KOPT-K1 (cell line): ENCODE data around the gene RARG.
"Not testable (repeated sequence)": the region's sequence is repeated elsewhere in the genome, so short reads cannot be mapped to it uniquely, and the experiment has no call there.

Experiments
- H3K27ac ChIP-seq: fragments of 200-600 bp; sonication (generic); 2 replicates; pipeline ENCODE4 v1.5.1; 2016; ENCODE audit warnings: antibody characterized with exemption, mild to moderate bottlenecking, low read depth, low read length; ENCODE audit not compliant: poor library complexity, severe bottlenecking
- H3K36me3 ChIP-seq: fragments of 200-600 bp; sonication (generic); 2 replicates; pipeline ENCODE4 v1.5.1; 2017; ENCODE audit warnings: antibody characterized with exemption, mild to moderate bottlenecking, low read length, moderate library complexity; ENCODE audit not compliant: insufficient read depth
- H3K9me3 ChIP-seq: fragments of 200-600 bp; sonication (generic); 2 replicates; pipeline ENCODE4 v1.5.1; 2017; ENCODE audit warnings: antibody characterized with exemption, low read length, mild to moderate bottlenecking; ENCODE audit not compliant: insufficient read depth, poor library complexity, severe bottlenecking

Gene RARG

DNA sequence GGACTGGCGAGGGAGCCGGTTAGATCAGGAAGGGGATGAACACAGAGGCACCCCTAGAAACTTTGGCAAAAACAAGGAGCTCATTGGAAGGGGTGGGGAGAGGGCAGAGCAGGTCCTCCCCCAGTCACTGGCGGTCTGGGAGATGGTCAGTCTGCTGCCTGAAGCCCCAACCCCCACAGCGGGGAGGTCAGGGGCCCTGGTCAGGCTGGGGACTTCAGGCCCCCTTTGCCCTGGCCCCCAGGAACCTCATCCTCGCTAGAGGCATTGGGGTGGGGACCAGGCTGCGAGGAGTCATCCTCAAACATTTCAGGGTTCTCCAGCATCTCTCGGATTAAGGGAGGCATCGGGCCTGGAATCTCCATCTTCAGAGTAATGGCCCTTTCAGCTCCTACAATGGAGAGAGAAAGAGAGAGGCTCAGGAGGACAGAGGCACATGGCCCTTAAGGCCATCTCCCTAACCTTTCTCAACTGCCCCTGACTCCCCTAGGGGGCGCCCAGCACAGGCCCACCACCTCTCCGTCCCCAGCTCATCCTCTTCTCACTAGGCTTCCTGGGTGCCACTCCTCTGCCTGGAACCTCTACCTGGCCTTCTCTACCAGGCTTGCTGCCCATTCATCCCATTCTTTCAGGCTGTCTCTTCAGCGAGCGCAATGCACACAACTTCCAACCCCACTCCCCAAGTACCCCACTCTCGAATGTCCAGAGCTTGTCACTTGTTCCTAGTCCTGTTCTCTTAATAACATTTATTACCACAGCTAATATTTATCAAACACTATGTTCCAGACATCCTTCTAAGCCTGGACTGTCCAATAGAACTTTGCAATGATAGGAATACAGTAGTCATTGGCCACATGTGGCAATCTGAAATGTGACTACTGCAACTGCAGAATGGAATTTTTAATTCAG, 20.3 kb downstream of the RARG start:
- Histone ChIP-seq H3K27ac (no peak overlapping the region), H3K36me3 (no peaks in the 10 kb centered on the region), H3K9me3 (no peaks in the 10 kb centered on the region)

DNA sequence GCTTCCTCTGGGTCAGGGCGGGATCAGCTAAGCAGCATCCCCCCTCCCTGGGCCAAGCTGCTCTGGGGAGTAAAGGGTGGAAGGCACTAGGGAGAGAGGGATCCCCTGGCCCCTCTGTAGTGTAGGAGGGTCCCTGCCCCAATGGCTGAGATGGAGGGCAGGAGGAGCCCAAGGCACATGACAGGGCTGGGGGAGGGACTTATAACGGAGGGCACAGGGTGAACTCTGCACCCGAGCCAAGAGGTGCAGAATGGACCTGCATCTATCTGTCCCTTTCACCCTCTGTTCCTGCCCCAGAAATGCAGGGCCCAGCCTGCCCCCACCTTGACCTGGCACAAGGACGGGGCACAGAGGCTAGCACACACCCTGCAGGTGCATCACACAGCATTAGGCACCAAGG, 21.2 kb downstream of the RARG start:
- no peaks in the 10 kb centered on the region for H3K36me3 ChIP-seq
- no peaks in the 10 kb centered on the region for H3K9me3 ChIP-seq
- H3K27ac ChIP-seq, result no peak overlapping the region

DNA sequence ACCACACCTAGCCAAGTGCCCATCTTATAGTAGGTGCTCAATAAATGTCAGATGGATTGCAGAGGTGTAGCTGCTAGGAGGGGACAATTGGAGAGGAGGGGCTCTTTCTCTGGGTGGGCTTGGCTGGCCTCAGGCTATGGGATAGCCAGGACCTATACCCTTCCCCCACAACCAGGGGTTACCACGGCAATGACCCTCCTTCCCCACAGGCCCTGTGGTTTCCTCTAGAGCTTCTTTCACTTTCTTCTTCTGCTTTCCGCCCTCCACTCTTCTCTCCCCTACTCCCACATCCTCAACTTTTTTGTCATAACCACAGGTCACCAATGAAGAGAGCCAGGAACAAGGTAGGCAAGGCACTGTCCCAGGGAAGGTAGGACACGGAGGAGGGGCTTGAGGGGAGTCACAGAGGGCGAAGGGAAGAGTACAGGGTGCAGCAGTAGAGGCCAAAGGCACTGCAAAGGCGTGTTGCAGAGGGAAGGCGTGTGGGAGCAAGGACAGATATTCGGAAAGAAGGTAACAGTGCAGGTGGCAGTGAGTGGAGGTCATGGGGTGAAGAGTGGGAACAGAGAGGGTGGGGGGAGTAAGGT, 23.0 kb downstream of the RARG start:
- no peaks in the 10 kb centered on the region for H3K36me3 ChIP-seq
- H3K9me3 ChIP-seq, result no peaks in the 10 kb centered on the region
- H3K27ac ChIP-seq, result peak overlapping the region; percentile 58

DNA sequence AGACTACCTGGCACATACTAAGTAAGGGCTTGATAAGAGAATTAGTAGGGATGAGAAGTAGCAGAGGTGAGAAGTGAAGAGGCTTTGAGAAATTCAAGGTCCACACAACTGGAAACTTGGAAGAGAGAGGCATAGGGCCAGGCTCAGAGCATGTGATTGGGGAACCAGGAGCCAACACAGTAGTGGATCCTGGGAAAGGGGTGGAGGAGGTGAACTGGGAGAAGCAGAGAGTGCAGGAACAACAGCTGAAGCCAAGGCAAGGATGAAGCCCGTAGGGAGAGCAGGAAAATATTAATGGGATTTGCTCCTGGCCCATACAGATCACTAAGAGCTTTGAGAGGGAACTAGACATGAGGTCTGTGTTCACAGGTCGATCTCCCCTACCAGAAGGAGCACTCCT, 23.6 kb downstream of the RARG start:
- Histone ChIP-seq H3K9me3 (no peaks in the 10 kb centered on the region), H3K27ac (peak overlapping the region; percentile 58), H3K36me3 (no peaks in the 10 kb centered on the region)

DNA sequence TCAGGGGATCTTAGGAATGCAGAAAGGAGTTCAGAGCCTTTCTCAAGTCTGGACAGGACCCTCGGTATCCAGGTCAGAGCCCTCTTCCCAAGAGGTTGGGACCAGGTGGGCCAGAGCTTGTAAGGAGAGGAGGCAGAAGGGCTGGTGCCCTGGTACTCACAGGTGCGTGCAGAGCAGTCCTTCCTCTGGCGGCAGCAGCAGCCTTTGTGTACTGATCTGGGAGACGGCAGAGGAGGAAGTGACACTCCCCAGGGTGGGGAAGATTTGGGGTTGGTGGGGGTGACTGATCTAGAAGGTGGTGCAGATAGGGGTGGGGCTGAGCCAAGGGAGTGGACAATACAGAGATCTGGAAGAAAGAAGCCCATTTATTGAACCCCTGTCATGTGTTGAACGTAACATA, 25.0 kb downstream of the RARG start, which contains the start of gene ITGB7:
Gene ITGB7, minus strand, starts transcription at position 210 of the 400 bp plus-strand sequence. CDS start 6,808 bp downstream, outside the sequence.
- Histone ChIP-seq H3K27ac (peak within 1 kb of the TSS; percentile 15), H3K9me3 (no peaks in the 10 kb centered on the region), H3K36me3 (no peaks in the 10 kb centered on the region)

DNA sequence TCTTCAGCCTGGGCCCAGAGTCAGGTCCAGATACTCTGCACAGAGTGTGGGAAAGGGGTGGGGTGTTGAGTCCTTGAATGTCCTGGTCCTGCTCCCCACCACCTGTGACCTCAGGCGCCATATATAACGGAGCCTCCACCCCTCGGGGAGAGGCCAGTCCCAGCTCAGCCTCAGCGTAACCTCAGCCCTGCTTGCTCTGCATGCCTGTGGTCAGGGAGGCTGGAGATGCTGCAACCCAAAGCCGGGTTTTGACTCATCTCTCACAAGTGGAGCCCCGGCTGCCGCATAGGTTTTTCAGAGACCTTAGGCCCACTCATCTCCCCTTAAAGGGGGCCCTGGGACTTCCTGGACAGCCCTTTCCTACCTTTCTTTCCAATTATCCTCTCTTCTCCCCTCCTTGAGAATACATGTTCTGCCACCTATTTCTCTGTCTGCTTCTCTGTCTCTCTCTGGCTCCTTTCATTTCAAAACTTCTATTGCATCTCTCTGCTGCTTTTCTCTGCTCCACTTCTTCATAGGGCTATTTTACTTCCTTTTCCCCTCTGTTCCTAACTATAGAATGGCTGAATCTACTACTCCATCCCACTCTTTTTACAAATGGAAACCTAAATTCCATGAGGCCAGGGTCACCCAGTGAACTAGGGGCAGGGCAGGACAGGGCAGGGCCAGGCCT, 26.1 kb downstream of the RARG start:
- Histone ChIP-seq H3K27ac (no peak overlapping the region), H3K9me3 (no peaks in the 10 kb centered on the region), H3K36me3 (no peaks in the 10 kb centered on the region)

DNA sequence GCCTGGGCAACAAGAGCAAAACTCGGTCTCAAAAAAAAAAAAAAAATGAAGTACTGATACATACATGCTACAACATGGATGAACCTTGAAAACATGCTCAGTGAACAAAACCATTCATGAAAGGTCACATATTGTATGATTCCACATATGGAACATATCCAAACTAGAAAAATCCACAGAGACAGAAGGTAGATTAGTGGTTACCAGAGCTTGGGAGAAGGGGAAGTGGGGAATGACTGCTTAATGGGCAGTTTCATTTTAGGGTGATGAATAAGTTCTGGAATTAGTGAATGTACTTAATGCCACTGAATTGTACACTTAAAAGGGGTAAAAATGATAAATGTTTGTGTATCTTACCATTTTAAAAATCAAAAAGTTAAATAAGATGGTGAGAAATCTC, 27.7 kb downstream of the RARG start:
- no peak overlapping the region for H3K27ac ChIP-seq
- H3K9me3 ChIP-seq, result no peaks in the 10 kb centered on the region
- no peaks in the 10 kb centered on the region for H3K36me3 ChIP-seq

DNA sequence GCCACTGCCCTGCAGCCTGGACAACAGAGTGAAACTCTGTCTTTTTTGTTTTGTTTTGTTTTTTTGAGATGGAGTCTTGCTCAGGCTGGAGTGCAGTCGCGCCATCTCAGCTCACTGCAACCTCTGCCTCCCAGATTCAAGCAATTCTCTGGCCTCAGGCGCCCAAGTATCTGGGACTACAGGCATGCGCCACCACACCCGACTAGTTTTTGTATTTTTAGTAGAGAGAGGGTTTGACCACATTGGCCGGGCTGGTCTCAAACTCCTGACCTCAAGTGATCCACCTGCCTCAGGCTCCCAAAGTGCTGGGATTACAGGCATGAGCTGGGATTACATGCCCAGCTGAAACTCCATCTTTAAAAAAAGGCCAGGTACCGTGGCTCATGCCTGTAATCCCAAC, 29.7 kb downstream of the RARG start:
- not testable (repeated sequence) for H3K36me3 ChIP-seq, H3K9me3 ChIP-seq, H3K27ac ChIP-seq

DNA sequence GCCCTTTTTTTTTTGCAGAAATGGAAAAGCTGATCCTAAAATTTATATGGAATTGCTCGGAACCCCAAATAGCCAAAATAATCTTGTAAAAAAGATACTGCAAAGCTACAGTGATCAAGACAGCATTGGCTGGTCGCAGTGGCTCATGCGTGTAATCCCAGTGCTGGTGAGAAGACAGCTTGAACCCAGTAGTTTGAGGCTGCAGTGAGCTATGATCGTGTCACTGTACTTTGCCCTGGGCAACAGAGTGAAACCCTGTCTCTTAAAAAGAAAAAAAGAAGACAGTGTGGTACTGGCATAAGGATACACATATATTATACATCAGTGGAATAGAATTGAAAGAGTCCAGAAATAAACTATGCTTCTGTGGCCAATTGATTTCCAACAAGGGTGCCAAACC, 30.4 kb downstream of the RARG start:
- Histone ChIP-seq H3K36me3 (no peaks in the 10 kb centered on the region), H3K9me3 (no peaks in the 10 kb centered on the region), H3K27ac (no peak overlapping the region)

DNA sequence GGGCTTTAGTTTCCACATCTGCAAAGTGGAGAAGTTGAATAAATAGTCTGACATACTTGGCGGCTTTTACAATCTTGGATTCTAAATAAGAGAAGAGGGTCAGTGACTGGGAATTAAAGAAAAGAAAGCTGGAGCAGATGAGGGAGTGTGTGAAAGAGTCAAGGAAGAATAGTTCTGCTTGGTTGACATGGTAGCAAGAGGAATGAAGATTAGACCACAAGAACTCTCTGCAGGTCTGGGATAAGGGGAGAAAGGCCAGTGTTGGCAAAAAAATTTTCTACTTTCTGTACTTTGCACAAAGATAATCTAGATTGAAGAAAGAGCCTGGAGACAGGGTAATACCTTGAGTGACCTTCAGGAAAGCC, 30.9 kb downstream of the RARG start:
- H3K36me3 ChIP-seq, result no peaks in the 10 kb centered on the region
- peak overlapping the region; percentile 0 for H3K27ac ChIP-seq
- no peaks in the 10 kb centered on the region for H3K9me3 ChIP-seq

DNA sequence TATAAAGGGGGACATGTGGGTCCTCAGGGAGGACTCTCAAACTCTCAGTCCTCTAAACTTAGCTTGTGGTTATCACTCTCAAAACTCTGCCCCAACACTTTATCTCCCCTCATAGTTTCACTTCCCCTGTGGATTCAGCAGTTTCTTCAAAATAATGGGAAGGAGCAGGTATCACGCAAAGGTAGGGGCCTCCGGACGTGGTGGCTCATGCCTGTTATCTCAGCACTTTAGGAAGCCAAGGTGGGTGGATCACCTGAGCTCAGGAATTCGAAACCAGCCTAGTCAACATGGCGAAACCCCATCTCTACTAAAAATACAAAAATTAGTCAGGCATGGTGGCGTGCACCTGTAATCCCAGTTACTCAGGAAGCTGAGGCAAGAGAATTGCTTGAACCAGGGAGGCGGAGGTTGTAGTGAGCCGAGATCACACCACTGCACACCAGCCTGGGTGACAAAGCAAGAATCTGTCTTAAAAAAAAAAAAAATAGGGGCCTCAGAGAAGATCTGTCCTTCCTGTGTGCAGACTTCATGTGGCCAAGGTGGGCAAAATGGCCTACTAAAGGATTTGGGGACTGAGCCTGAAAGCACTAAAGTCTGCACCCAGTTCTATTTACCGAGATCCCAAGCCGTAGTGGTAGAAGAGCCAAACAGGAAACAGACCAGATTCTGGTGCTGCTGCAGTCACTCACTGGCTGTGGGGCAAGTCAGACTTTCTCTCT, 31.4 kb downstream of the RARG start:
- Histone ChIP-seq H3K36me3 (no peaks in the 10 kb centered on the region), H3K27ac (peak overlapping the region; percentile 0), H3K9me3 (no peaks in the 10 kb centered on the region)

DNA sequence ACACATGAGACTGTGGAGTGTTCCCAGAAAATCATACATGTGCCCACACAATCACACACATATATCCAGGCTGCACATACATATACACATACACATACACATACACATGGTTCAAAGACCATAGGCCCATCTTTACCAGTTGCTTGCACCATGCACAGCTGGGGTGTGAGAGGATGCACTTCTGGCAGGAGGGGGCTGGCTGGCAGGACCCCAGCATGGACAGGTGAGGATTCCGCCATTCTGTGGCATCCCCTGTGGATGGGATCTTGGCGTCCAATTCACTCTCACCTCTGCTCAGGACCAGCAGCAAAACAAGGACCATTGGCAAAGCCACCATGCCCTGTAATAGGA, 31.9 kb downstream of the RARG start:
- Histone ChIP-seq H3K9me3 (no peaks in the 10 kb centered on the region), H3K27ac (peak overlapping the region; percentile 0), H3K36me3 (no peaks in the 10 kb centered on the region)

DNA sequence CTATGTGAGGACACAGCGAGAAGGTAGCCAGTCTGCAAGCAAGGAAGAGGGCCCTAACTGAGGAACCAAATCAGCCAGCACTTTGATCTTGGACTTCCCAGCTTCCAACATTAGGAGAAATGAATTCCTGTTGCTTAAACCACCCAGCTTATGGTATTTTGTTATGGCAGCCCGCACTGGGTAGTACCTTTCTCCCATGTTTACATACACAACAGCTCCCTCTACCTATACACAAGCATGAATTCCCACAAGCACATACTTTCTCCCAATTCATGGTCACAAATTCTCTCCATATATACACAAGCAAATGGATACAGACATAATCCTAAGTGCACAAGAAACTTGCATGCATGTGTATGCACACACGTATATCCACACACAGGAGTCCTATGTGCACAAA, 32.3 kb downstream of the RARG start:
- no peaks in the 10 kb centered on the region for H3K36me3 ChIP-seq
- H3K27ac ChIP-seq, result no peak overlapping the region
- H3K9me3 ChIP-seq, result no peaks in the 10 kb centered on the region

DNA sequence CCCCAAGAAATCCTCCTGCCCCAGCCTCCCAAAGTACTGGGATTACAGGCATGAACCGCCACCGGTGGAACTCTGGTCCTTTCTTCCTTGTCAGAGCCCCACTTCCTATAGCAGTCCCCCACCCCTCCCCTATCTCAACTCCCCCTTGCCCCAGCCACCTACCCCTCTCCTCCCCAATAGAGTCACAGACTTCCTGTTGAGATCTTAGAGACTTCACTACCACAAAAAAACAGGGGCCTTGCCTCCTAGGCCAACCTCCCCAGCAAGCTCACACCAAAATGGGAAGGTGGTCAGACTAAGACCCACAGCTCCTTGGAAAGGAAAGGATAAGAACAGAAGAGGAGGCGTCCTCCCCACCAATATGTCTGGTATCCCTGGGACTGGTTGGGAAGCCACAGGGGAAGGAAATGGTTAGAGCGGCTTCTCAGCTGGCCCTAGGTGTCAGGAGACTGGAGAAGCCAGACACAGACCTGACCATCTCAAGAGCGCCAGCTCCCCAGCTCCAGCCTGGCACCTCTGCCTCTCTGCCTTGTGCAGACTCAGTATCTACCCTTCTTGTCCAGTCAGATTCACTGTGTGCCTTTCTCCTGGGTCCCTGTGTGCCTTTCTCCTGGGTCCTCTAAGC, 33.4 kb downstream of the RARG start:
- Histone ChIP-seq H3K27ac (peak overlapping the region; percentile 65), H3K36me3 (no peaks in the 10 kb centered on the region), H3K9me3 (no peaks in the 10 kb centered on the region)
